Smooth muscle cell of the pulmonary artery (primary cell): ENCODE data around the gene GADD45B. TPM values are rescaled to one million over a fixed set of nuclear protein-coding genes. Genes with fewer than 3 reads are reported as not detected.

Experiments
- total RNA-seq: library from RNA; depleted of rRNA; stranded (reverse); fragments of >200 nt; gene quantifications from 2 replicates; pipeline ENCODE4 v1.2.3, GENCODE V29; 2014

Gene GADD45B
- total RNA-seq = 16.9 and 20.5 TPM in 2 replicates

DNA sequence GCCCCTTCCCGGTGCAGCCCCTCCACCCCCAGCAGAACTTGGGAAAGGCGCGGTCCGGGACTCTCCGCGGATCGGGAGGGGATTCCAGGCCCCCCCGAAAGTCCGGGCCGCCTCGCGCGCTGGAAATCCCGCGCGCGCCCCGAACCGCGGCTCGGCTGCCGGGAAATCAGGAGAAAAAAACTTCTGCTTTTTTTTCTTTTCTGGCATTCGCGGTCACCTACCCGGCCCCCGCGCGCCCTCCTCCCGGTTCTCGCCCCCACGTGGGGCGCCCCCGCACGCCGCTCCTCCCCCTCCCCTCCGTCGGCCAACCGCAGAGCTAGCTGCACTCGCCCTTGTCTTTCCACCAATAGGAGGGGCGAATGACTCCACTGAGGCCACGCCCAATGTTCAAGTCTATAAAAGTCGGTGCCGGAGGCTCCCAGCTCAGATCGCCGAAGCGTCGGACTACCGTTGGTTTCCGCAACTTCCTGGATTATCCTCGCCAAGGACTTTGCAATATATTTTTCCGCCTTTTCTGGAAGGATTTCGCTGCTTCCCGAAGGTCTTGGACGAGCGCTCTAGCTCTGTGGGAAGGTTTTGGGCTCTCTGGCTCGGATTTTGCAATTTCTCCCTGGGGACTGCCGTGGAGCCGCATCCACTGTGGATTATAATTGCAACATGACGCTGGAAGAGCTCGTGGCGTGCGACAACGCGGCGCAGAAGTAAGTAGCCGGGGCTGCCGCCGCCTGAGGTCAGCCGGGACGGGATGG, at the start of gene GADD45B:
Gene GADD45B, plus strand, starts transcription at position 426 of the 749 bp plus-strand sequence. Its CDS starts 232 bp downstream, at position 658.

DNA sequence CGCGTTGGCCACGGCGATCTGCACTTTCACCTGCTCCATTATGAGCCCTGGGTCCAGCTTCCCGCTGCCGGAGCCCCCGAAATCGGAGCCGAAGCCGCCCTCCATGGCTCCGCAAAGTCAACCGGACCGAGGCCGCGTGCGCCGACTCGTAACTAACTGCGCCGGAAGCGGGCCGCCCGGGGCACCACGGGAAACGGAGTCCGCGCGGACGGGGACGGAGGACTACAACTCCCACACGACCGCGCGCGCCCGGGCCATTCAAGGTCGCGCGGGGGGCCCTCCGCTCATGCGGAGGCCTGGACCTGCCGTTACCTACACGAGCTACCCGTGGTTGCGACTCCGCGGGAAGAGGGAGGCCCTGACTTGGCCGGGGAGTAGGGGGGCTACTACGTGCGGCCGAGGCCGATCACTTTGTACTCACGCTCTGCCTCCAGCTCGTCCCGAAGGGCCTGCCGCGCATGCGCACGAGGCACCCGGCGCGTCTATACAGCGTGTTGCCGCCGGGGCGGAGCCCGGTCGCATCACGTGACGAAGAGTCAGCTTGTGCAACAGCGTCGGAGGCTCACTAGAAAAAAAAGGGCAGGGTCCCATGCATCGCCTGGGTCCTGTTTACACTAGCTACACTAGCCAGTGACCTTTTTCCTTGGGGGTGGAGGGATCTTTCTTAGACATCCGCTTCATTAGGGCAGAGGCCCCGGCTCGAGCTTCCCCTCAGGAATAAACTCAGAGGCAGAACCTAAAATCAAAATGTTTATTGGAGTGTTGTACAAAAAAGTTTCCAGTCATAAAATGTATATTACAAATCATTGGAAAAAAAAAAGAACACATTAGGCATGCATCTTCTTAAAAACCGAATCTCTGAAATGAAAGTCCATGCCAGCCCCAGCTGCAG, 48.3 kb upstream of the GADD45B start, which contains the start of gene TIMM13:
Gene TIMM13, minus strand, starts transcription at position 158 of the 892 bp plus-strand sequence. Its CDS starts 53 bp downstream, at position 105.

Other genes starting within 250 kb of the GADD45B start
- gene PLEKHJ1, start 239.8 kb upstream of the GADD45B start, total RNA-seq = 31.3 and 34.6 TPM in 2 replicates
- 43.5 and 57.9 TPM in 2 replicates for gene SF3A2, start 239.3 kb upstream of the GADD45B start, total RNA-seq
- gene AMH, start 226.8 kb upstream of the GADD45B start, total RNA-seq = 0.52 and 1.3 TPM in 2 replicates
- gene JSRP1, start 219.7 kb upstream of the GADD45B start, total RNA-seq = 0.36 TPM in 1 of 2 replicates, not detected in the other
- not detected in 2 replicates for gene PEAK3, start 194.0 kb upstream of the GADD45B start, total RNA-seq
- gene LINGO3, start 168.0 kb upstream of the GADD45B start, total RNA-seq = not detected in 2 replicates
- gene LSM7, start 147.5 kb upstream of the GADD45B start, total RNA-seq = 35.3 and 46.2 TPM in 2 replicates
- gene SPPL2B, start 147.4 kb upstream of the GADD45B start, total RNA-seq = 45.7 and 64.5 TPM in 2 replicates
- 0.17 TPM in 1 of 2 replicates, not detected in the other for gene TMPRSS9, start 115.9 kb upstream of the GADD45B start, total RNA-seq
- gene TIMM13, start 48.5 kb upstream of the GADD45B start, total RNA-seq = 22.5 and 31.0 TPM in 2 replicates
- 43.5 and 51.4 TPM in 2 replicates for gene LMNB2, start 19.2 kb upstream of the GADD45B start, total RNA-seq
- 0.39 and 0.73 TPM in 2 replicates for gene GNG7, start 226.6 kb downstream of the GADD45B start, total RNA-seq
- gene DIRAS1, start 245.2 kb downstream of the GADD45B start, total RNA-seq = 2.3 TPM in 2 replicates